Measurements from ENCODE around the gene DNAI1. TPM values are rescaled to one million over a fixed set of nuclear protein-coding genes. Genes with fewer than 3 reads are reported as not detected.
"Not testable (repeated sequence)": the region's sequence is repeated elsewhere in the genome, so short reads cannot be mapped to it uniquely, and the experiment has no call there.

The DNAI1 gene
- total and polyA plus RNA-seq, 4 experiments from 2014 or later = not detected

GRCh38 chr9:34464571-34464970, 6.0 kb downstream of the DNAI1 start:
- Histone ChIP-seq H3K4me3 (ENCODE audit: low read length in 2 of 2) (no peak overlapping the region), H3K27me3 (ENCODE audit: insufficient read depth, low read length) (no peaks in the 10 kb centered on the region), H3K27ac (ENCODE audit: low read depth, low read length) (no peak overlapping the region), H3K9me3 (ENCODE audit: control insufficient read depth in 1 of 2, low read length in 2 of 2) (no peaks in the 10 kb centered on the region), H3K4me1 (ENCODE audit: insufficient read depth, low read length) (no peaks in the 10 kb centered on the region), H3K36me3 (ENCODE audit: insufficient read depth, low read length) (no peaks in the 10 kb centered on the region)
- DNase-seq = no peak
- Mint-ChIP-seq H3K27me3 (peaks cover 4 to 12% of the 10 kb centered on the region in 2 donors), H3K4me1 (no peaks in the 10 kb centered on the region), H3K4me3 (no peak overlapping the region), H3K27ac (no peak overlapping the region), H3K9me3 (no peaks in the 10 kb centered on the region), H3K36me3 (no peaks in the 10 kb centered on the region)
- CTCF ChIA-PET (ENCODE audit: partially characterized antibody) = interaction anchor here (1.5 kb wide), 1 partner anchor 37 kb away, joined by 3 read pairs; no protein-coding TSS in a partner anchor
- intact Hi-C loops (cut with micrococcal nuclease) = no loop called here
- POLR2A ChIA-PET (ENCODE audit: partially characterized antibody) = no interaction called here

DNA sequence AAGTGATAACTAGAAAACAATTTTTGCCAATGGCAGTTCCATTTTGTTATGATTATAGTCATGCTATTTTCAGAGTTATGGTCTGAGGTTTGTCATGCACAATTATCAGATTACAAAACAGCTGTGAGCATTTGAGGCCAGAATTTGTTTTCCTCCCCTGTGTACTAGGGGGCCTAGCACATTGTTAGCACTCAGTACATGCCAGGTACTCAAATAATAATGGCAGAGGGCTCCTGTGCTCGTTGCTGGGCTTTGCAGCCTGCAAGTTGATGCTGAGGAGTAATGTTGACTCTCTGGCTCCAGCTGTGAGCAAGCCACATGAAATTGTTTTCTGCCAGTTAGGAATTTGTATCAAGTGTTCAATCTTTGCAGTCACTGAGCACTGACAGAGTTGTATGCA, 6.9 kb downstream of the DNAI1 start:
- no peaks in the 10 kb centered on the region for H3K9me3 ChIP-seq (ENCODE audit: control insufficient read depth in 1 of 2, low read length in 2 of 2)
- H3K27me3 Mint-ChIP-seq = peaks cover 4 to 12% of the 10 kb centered on the region in 2 donors
- intact Hi-C loops (cut with micrococcal nuclease) = no loop called here
- no peak overlapping the region for H3K4me3 ChIP-seq (ENCODE audit: low read length in 2 of 2)
- H3K27me3 ChIP-seq (ENCODE audit: insufficient read depth, low read length) = no peaks in the 10 kb centered on the region
- ChIA-PET CTCF (ENCODE audit: partially characterized antibody) (interaction anchor here (1.5 kb wide), 1 partner anchor 36 kb away, joined by 3 read pairs; no protein-coding TSS in a partner anchor), POLR2A (ENCODE audit: partially characterized antibody) (no interaction called here)
- no peaks in the 10 kb centered on the region for H3K9me3 Mint-ChIP-seq
- no peak for DNase-seq
- no peaks in the 10 kb centered on the region for H3K36me3 Mint-ChIP-seq
- H3K36me3 ChIP-seq (ENCODE audit: insufficient read depth, low read length) = no peaks in the 10 kb centered on the region
- no peaks in the 10 kb centered on the region for H3K4me1 ChIP-seq (ENCODE audit: insufficient read depth, low read length)
- no peak overlapping the region for H3K27ac ChIP-seq (ENCODE audit: low read depth, low read length)
- H3K4me1 Mint-ChIP-seq = no peaks in the 10 kb centered on the region
- H3K27ac Mint-ChIP-seq = no peak overlapping the region
- H3K4me3 Mint-ChIP-seq = no peak overlapping the region

GRCh38 chr9:34475097-34475496, 16.5 kb downstream of the DNAI1 start:
- DNase-seq = no peak
- H3K9me3 Mint-ChIP-seq = no peaks in the 10 kb centered on the region
- ChIA-PET POLR2A (ENCODE audit: partially characterized antibody) (no interaction called here), CTCF (ENCODE audit: partially characterized antibody) (interaction anchor here (1.1 to 1.5 kb wide), 5 partner anchors 19 to 129 kb away, joined by 3 to 4 read pairs (median 3); no protein-coding TSS in a partner anchor)
- no peaks in the 10 kb centered on the region for H3K36me3 Mint-ChIP-seq
- no peak overlapping the region for H3K27ac Mint-ChIP-seq
- H3K4me1 Mint-ChIP-seq = no peaks in the 10 kb centered on the region
- H3K4me1 ChIP-seq (ENCODE audit: insufficient read depth, low read length) = no peaks in the 10 kb centered on the region
- no peaks in the 10 kb centered on the region for H3K9me3 ChIP-seq (ENCODE audit: control insufficient read depth in 1 of 2, low read length in 2 of 2)
- H3K27ac ChIP-seq (ENCODE audit: low read depth, low read length) = no peak overlapping the region
- no peak overlapping the region for H3K4me3 ChIP-seq (ENCODE audit: low read length in 2 of 2)
- H3K27me3 Mint-ChIP-seq = peaks cover 9 to 11% of the 10 kb centered on the region in 2 donors
- intact Hi-C loops (cut with micrococcal nuclease) = no loop called here
- no peaks in the 10 kb centered on the region for H3K36me3 ChIP-seq (ENCODE audit: insufficient read depth, low read length)
- H3K4me3 Mint-ChIP-seq = no peak overlapping the region
- no peaks in the 10 kb centered on the region for H3K27me3 ChIP-seq (ENCODE audit: insufficient read depth, low read length)

DNA sequence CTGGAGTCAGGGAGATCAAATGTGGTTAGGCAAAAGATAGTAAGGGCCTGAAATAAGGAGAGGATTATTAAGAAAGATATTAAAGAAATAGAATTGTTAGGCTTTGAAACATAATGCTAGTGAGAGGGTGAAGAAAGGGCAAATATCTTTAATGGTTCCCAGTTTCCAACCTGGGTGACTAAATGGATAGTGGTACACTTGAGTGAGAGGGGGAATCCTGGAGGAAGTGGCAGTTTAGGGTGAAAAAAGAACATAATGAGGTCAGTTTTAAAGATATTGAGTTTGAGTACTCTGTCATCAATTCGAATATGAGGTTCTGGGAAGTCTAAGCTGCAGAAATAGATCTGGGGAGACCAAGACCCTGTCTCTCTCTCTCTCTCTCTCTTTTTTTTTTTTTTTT, 18.9 kb downstream of the DNAI1 start:
- Histone ChIP-seq H3K9me3 (ENCODE audit: control insufficient read depth in 1 of 2, low read length in 2 of 2) (no peaks in the 10 kb centered on the region), H3K4me3 (ENCODE audit: low read length in 2 of 2) (no peak overlapping the region), H3K27ac (ENCODE audit: low read depth, low read length) (no peak overlapping the region), H3K27me3 (ENCODE audit: insufficient read depth, low read length) (no peaks in the 10 kb centered on the region), H3K36me3 (ENCODE audit: insufficient read depth, low read length) (no peaks in the 10 kb centered on the region), H3K4me1 (ENCODE audit: insufficient read depth, low read length) (no peaks in the 10 kb centered on the region)
- no peak overlapping the region for H3K27ac Mint-ChIP-seq
- no peaks in the 10 kb centered on the region for H3K9me3 Mint-ChIP-seq
- no peak for DNase-seq
- H3K4me3 Mint-ChIP-seq = no peak overlapping the region
- H3K36me3 Mint-ChIP-seq = no peaks in the 10 kb centered on the region
- H3K27me3 Mint-ChIP-seq = peaks cover 11% of the 10 kb centered on the region in 2 donors
- intact Hi-C loops (cut with micrococcal nuclease) = no loop called here
- ChIA-PET CTCF (ENCODE audit: partially characterized antibody) (interaction anchor here (1.0 to 1.4 kb wide), 2 partner anchors 23 to 38 kb away, joined by 3 to 7 read pairs; no protein-coding TSS in a partner anchor), POLR2A (ENCODE audit: partially characterized antibody) (interaction anchor here (0.5 kb wide), 1 partner anchor 641 kb away, joined by 3 read pairs; no protein-coding TSS in a partner anchor)
- H3K4me1 Mint-ChIP-seq = peaks cover 0 to 2% (median 0%) of the 10 kb centered on the region in 4 donors

DNA sequence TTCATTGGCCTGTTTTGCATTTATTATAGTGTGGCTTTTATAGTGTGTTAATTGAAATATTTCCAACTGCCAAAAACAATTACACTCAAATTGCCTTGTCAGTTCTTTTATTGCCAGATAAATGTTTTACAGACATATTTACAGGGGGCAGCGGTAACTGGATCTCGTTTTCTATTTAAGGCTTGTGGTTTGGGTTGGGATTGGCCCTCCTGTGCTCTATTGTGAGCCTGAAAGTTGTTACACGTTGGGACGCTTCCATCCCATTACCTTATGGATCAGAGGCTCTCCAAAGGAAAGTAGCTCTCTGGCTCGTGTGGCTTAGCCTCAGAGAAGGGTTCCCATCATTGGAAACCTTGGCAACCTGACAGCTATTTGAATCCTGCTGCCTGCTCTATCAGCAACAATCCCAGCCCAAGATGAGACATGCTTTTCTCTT, 20.8 kb downstream of the DNAI1 start:
- H3K36me3 ChIP-seq (ENCODE audit: insufficient read depth, low read length) = no peaks in the 10 kb centered on the region
- H3K4me3 ChIP-seq (ENCODE audit: low read length in 2 of 2) = no peak overlapping the region
- peaks cover 11% of the 10 kb centered on the region in 2 donors for H3K27me3 Mint-ChIP-seq
- no peaks in the 10 kb centered on the region for H3K4me1 ChIP-seq (ENCODE audit: insufficient read depth, low read length)
- H3K4me3 Mint-ChIP-seq = no peak overlapping the region
- H3K27ac ChIP-seq (ENCODE audit: low read depth, low read length) = no peak overlapping the region
- no peaks in the 10 kb centered on the region for H3K9me3 ChIP-seq (ENCODE audit: control insufficient read depth in 1 of 2, low read length in 2 of 2)
- no peak for DNase-seq
- H3K27me3 ChIP-seq (ENCODE audit: insufficient read depth, low read length) = no peaks in the 10 kb centered on the region
- CTCF ChIA-PET (ENCODE audit: partially characterized antibody) = interaction anchor here (1.3 kb wide), 1 partner anchor 11 kb away, joined by 3 read pairs; no protein-coding TSS in a partner anchor
- no peaks in the 10 kb centered on the region for H3K36me3 Mint-ChIP-seq
- peaks cover 0 to 2% (median 0%) of the 10 kb centered on the region in 4 donors for H3K4me1 Mint-ChIP-seq
- H3K9me3 Mint-ChIP-seq = no peaks in the 10 kb centered on the region
- POLR2A ChIA-PET (ENCODE audit: partially characterized antibody) = no interaction called here
- no peak overlapping the region for H3K27ac Mint-ChIP-seq
- intact Hi-C loops (cut with micrococcal nuclease) = no loop called here

DNA sequence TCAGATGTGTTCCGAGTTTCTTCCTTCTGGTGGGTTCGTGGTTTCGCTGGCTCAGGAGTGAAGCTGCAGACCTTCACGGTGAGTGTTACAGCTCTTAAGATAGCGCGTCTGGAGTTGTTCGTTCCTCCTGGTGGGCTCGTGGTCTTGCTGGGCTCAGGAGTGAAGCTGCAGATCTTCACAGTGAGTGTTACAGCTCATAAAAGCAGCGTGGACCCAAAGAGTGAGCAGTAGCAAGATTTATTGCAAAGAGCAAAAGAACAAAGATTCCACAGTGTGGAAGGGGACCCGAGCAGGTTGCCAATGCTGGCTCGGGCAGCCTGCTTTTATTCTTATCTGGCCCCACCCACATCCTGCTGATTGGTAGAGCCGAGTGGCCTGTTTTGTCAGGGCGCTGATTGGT, 23.0 kb downstream of the DNAI1 start:
- DNase-seq; H3K27ac ChIP-seq (ENCODE audit: low read depth, low read length); H3K9me3 Mint-ChIP-seq; H3K27me3 ChIP-seq (ENCODE audit: insufficient read depth, low read length); H3K4me1 ChIP-seq (ENCODE audit: insufficient read depth, low read length); H3K4me3 ChIP-seq (ENCODE audit: low read length in 2 of 2); H3K36me3 Mint-ChIP-seq; POLR2A ChIA-PET (ENCODE audit: partially characterized antibody); intact Hi-C loops (cut with micrococcal nuclease); H3K4me1 Mint-ChIP-seq; H3K27me3 Mint-ChIP-seq; H3K36me3 ChIP-seq (ENCODE audit: insufficient read depth, low read length); H3K4me3 Mint-ChIP-seq; H3K27ac Mint-ChIP-seq; CTCF ChIA-PET (ENCODE audit: partially characterized antibody); H3K9me3 ChIP-seq (ENCODE audit: control insufficient read depth in 1 of 2, low read length in 2 of 2): not testable (repeated sequence)

GRCh38 chr9:34482746-34483145, 24.1 kb downstream of the DNAI1 start:
- H3K27ac ChIP-seq (ENCODE audit: low read depth, low read length); DNase-seq; intact Hi-C loops (cut with micrococcal nuclease); H3K4me3 ChIP-seq (ENCODE audit: low read length in 2 of 2); H3K9me3 Mint-ChIP-seq; H3K36me3 Mint-ChIP-seq; H3K36me3 ChIP-seq (ENCODE audit: insufficient read depth, low read length); POLR2A ChIA-PET (ENCODE audit: partially characterized antibody); H3K4me1 Mint-ChIP-seq; H3K4me3 Mint-ChIP-seq; H3K27ac Mint-ChIP-seq; H3K4me1 ChIP-seq (ENCODE audit: insufficient read depth, low read length); CTCF ChIA-PET (ENCODE audit: partially characterized antibody); H3K9me3 ChIP-seq (ENCODE audit: control insufficient read depth in 1 of 2, low read length in 2 of 2); H3K27me3 ChIP-seq (ENCODE audit: insufficient read depth, low read length): not testable (repeated sequence)
- peaks cover 6 to 13% of the 10 kb centered on the region in 2 donors for H3K27me3 Mint-ChIP-seq
